Measurements from ENCODE around the gene NTHL1. TPM values are rescaled to one million over a fixed set of nuclear protein-coding genes. Genes with fewer than 3 reads are reported as not detected.
A peak's percentile ranks its signal among the peaks of the same experiment; 100 is the strongest.

The NTHL1 gene
- polyA plus RNA-seq, 6 donors from 2014 or later: 21.4 to 38.3 (median 26.0) TPM

- no peaks in the 10 kb centered on the region for H3K36me3 Mint-ChIP-seq
Observed at GRCh38 chr16:2087748-2088631, 40.4 kb upstream of the NTHL1 start.

GRCh38 chr16:2086812-2087747 lies 39.4 kb upstream of the NTHL1 start:
- H3K36me3 Mint-ChIP-seq: no peaks in the 10 kb centered on the region
- DNase-seq: no peak
- H3K4me3 Mint-ChIP-seq: peak overlapping the region in 2 of 8 donors; percentile 29 to 37
- H3K27me3 Mint-ChIP-seq: no peaks in the 10 kb centered on the region
- ATAC-seq (ENCODE audit: low read depth in 2 of 2): peak; percentile 46 to 79
- H3K9me3 Mint-ChIP-seq: no peaks in the 10 kb centered on the region
- H3K27ac Mint-ChIP-seq: peak overlapping the region in 1 of 6 donors; percentile 16
- H3K4me1 Mint-ChIP-seq: peaks cover 0 to 5% (median 4%) of the 10 kb centered on the region in 3 donors

More at GRCh38 chr16:2087748-2088631, 40.4 kb upstream of the NTHL1 start:
- Mint-ChIP-seq H3K4me3 (no peak overlapping the region), H3K27ac (peak overlapping the region in 2 of 6 donors; percentile 16 to 62), H3K9me3 (no peaks in the 10 kb centered on the region), H3K27me3 (no peaks in the 10 kb centered on the region), H3K4me1 (no peaks in the 10 kb centered on the region)
- no peak for ATAC-seq (ENCODE audit: low read depth in 2 of 2)
- no peak for DNase-seq

- DNase-seq: no peak
- H3K27ac Mint-ChIP-seq: peak overlapping the region in 1 of 6 donors; percentile 18
- ATAC-seq (ENCODE audit: low read depth in 2 of 2): no peak
- peaks cover 0 to 5% (median 4%) of the 10 kb centered on the region in 3 donors for H3K4me1 Mint-ChIP-seq
- H3K4me3 Mint-ChIP-seq: no peak overlapping the region
- H3K27me3 Mint-ChIP-seq: no peaks in the 10 kb centered on the region
- no peaks in the 10 kb centered on the region for H3K36me3 Mint-ChIP-seq
- H3K9me3 Mint-ChIP-seq: no peaks in the 10 kb centered on the region
Observed at GRCh38 chr16:2086106-2086742, 38.6 kb upstream of the NTHL1 start.

GRCh38 chr16:2085669-2086068 lies 38.0 kb upstream of the NTHL1 start:
- ATAC-seq (ENCODE audit: low read depth in 2 of 2) (no peak), DNase-seq (no peak)
- no peak overlapping the region for H3K4me3 Mint-ChIP-seq
- H3K36me3 Mint-ChIP-seq: no peaks in the 10 kb centered on the region
- H3K9me3 Mint-ChIP-seq: no peaks in the 10 kb centered on the region
- no peaks in the 10 kb centered on the region for H3K27me3 Mint-ChIP-seq
- H3K27ac Mint-ChIP-seq: peak overlapping the region in 2 of 6 donors; percentile 18 to 59
- peaks cover 0 to 5% (median 4%) of the 10 kb centered on the region in 3 donors for H3K4me1 Mint-ChIP-seq

- no peaks in the 10 kb centered on the region for H3K27me3 Mint-ChIP-seq
- H3K9me3 Mint-ChIP-seq: no peaks in the 10 kb centered on the region
- no peak for DNase-seq
- H3K4me3 Mint-ChIP-seq: no peak overlapping the region
- ATAC-seq (ENCODE audit: low read depth in 2 of 2): no peak
- no peak overlapping the region for H3K27ac Mint-ChIP-seq
- no peaks in the 10 kb centered on the region for H3K36me3 Mint-ChIP-seq
- peaks cover 0 to 5% (median 4%) of the 10 kb centered on the region in 3 donors for H3K4me1 Mint-ChIP-seq
Observed at GRCh38 chr16:2084895-2085625, 37.4 kb upstream of the NTHL1 start.

- H3K4me1 Mint-ChIP-seq: peaks cover 0 to 5% (median 4%) of the 10 kb centered on the region in 3 donors
- H3K27ac Mint-ChIP-seq: no peak overlapping the region
- no peaks in the 10 kb centered on the region for H3K36me3 Mint-ChIP-seq
- H3K9me3 Mint-ChIP-seq: no peaks in the 10 kb centered on the region
- no peaks in the 10 kb centered on the region for H3K27me3 Mint-ChIP-seq
- DNase-seq (no peak), ATAC-seq (ENCODE audit: low read depth in 2 of 2) (no peak)
- H3K4me3 Mint-ChIP-seq: no peak overlapping the region
Observed at GRCh38 chr16:2083876-2084780, 36.5 kb upstream of the NTHL1 start.

- Mint-ChIP-seq H3K27ac (peak overlapping the region in 1 of 6 donors; percentile 71), H3K4me1 (peaks cover 0 to 5% (median 4%) of the 10 kb centered on the region in 3 donors), H3K27me3 (no peaks in the 10 kb centered on the region), H3K4me3 (no peak overlapping the region), H3K36me3 (no peaks in the 10 kb centered on the region), H3K9me3 (no peaks in the 10 kb centered on the region)
- no peak for ATAC-seq (ENCODE audit: low read depth in 2 of 2)
- no peak for DNase-seq
Observed at GRCh38 chr16:2083409-2083808, 35.8 kb upstream of the NTHL1 start.

- no peak for DNase-seq
- Mint-ChIP-seq H3K27ac (peak overlapping the region in 2 of 6 donors; percentile 71 to 90), H3K4me3 (no peak overlapping the region), H3K27me3 (no peaks in the 10 kb centered on the region), H3K36me3 (no peaks in the 10 kb centered on the region), H3K4me1 (peaks cover 0 to 5% (median 4%) of the 10 kb centered on the region in 3 donors), H3K9me3 (no peaks in the 10 kb centered on the region)
- ATAC-seq (ENCODE audit: low read depth in 2 of 2): no peak
Observed at GRCh38 chr16:2082983-2083364, 35.3 kb upstream of the NTHL1 start.

- H3K4me3 Mint-ChIP-seq: peak overlapping the region in 1 of 8 donors; percentile 72
Observed at GRCh38 chr16:2082171-2082982, 34.7 kb upstream of the NTHL1 start.

GRCh38 chr16:2081201-2082084 lies 33.8 kb upstream of the NTHL1 start:
- no peaks in the 10 kb centered on the region for H3K27me3 Mint-ChIP-seq
- no peaks in the 10 kb centered on the region for H3K36me3 Mint-ChIP-seq
- H3K9me3 Mint-ChIP-seq: no peaks in the 10 kb centered on the region
- ATAC-seq (ENCODE audit: low read depth in 2 of 2) (no peak), DNase-seq (no peak)
- H3K4me1 Mint-ChIP-seq: peaks cover 0 to 5% (median 4%) of the 10 kb centered on the region in 3 donors
- no peak overlapping the region for H3K27ac Mint-ChIP-seq
- no peak overlapping the region for H3K4me3 Mint-ChIP-seq

More at GRCh38 chr16:2082171-2082982, 34.7 kb upstream of the NTHL1 start:
- H3K27me3 Mint-ChIP-seq: no peaks in the 10 kb centered on the region
- no peak for ATAC-seq (ENCODE audit: low read depth in 2 of 2)
- DNase-seq: no peak
- H3K27ac Mint-ChIP-seq: peak overlapping the region in 1 of 6 donors; percentile 56
- no peaks in the 10 kb centered on the region for H3K9me3 Mint-ChIP-seq
- peaks cover 0 to 5% (median 4%) of the 10 kb centered on the region in 3 donors for H3K4me1 Mint-ChIP-seq
- no peaks in the 10 kb centered on the region for H3K36me3 Mint-ChIP-seq
